H9 (cell line): ENCODE results near the gene KCNMB2. TPM values are rescaled to one million over a fixed set of nuclear protein-coding genes. Genes with fewer than 3 reads are reported as not detected.

ENCODE experiments used
- DNase-seq: peaks from one replicate; pipeline ENCODE4 v3.0.0-alpha.2; 2017
- H2AFZ ChIP-seq: one replicate; pipeline ENCODE4 v1.6.1; 2013; ENCODE audit warnings: mild to moderate bottlenecking, low read length, control low read depth, moderate library complexity
- H2AK5ac ChIP-seq: 2 replicates; pipeline ENCODE4 v1.6.1; 2013; ENCODE audit warnings: low read length, control low read depth, mixed read lengths; ENCODE audit not compliant: insufficient read length
- H2BK120ac ChIP-seq: one replicate; pipeline ENCODE4 v1.6.1; 2013; ENCODE audit warnings: low read depth, mild to moderate bottlenecking, low read length, control low read depth, inconsistent platforms; ENCODE audit not compliant: poor library complexity, severe bottlenecking
- H2BK12ac ChIP-seq: 2 replicates; pipeline ENCODE4 v1.6.1; 2013; ENCODE audit warnings: low read length, control low read depth, mixed read lengths, low read depth; ENCODE audit not compliant: insufficient read length
- H2BK15ac ChIP-seq: 2 replicates; pipeline ENCODE4 v1.6.1; 2013; ENCODE audit warnings: low read depth, low read length, control low read depth
- H2BK20ac ChIP-seq: one replicate; pipeline ENCODE4 v1.6.1; 2013; ENCODE audit warnings: low read depth, mild to moderate bottlenecking, low read length, control low read depth, inconsistent platforms; ENCODE audit not compliant: poor library complexity, severe bottlenecking
- H2BK5ac ChIP-seq: 2 replicates; pipeline ENCODE4 v1.6.1; 2013; ENCODE audit warnings: low read length, control low read depth, mixed read lengths; ENCODE audit not compliant: insufficient read length
- H3K14ac ChIP-seq: 2 replicates; pipeline ENCODE4 v1.6.1; 2013; ENCODE audit warnings: low read length, control low read depth; ENCODE audit not compliant: insufficient read depth
- H3K18ac ChIP-seq: 2 replicates; pipeline ENCODE4 v1.6.1; 2013; ENCODE audit warnings: low read depth, mild to moderate bottlenecking, mixed read lengths, low read length, control low read depth; ENCODE audit not compliant: insufficient read length
- H3K23ac ChIP-seq: 2 replicates; pipeline ENCODE4 v1.6.1; 2013; ENCODE audit warnings: low read length, control low read depth, mixed read lengths, low read depth; ENCODE audit not compliant: insufficient read length
- H3K23me2 ChIP-seq: 2 replicates; pipeline ENCODE4 v1.6.1; 2013; ENCODE audit warnings: low read depth, mild to moderate bottlenecking, mixed read lengths, low read length, control low read depth; ENCODE audit not compliant: insufficient read length, poor library complexity, severe bottlenecking
- H3K27ac ChIP-seq: 2 replicates; pipeline ENCODE4 v1.5.1; 2013; ENCODE audit warnings: low read length, control low read depth, mixed read lengths, low read depth; ENCODE audit not compliant: insufficient read length
- H3K27me3 ChIP-seq: 2 replicates; pipeline ENCODE4 v1.6.1; 2013; ENCODE audit warnings: low read length, control low read depth, inconsistent platforms; ENCODE audit not compliant: insufficient read depth
- H3K4ac ChIP-seq: 2 replicates; pipeline ENCODE4 v1.6.1; 2013; ENCODE audit warnings: low read depth, mild to moderate bottlenecking, control low read depth, inconsistent platforms, low read length, moderate library complexity
- H3K4me1 ChIP-seq: 2 replicates; pipeline ENCODE4 v1.6.1; 2013; ENCODE audit warnings: low read length, control low read depth, inconsistent platforms; ENCODE audit not compliant: insufficient read depth
- H3K4me2 ChIP-seq: 2 replicates; pipeline ENCODE4 v1.6.1; 2013; ENCODE audit warnings: low read length, control low read depth, mixed read lengths; ENCODE audit not compliant: insufficient read length, insufficient read depth
- H3K56ac ChIP-seq: 2 replicates; pipeline ENCODE4 v1.6.1; 2013; ENCODE audit warnings: low read depth, mild to moderate bottlenecking, mixed read lengths, low read length, control low read depth; ENCODE audit not compliant: insufficient read length
- H3K79me1 ChIP-seq: 2 replicates; pipeline ENCODE4 v1.6.1; 2013; ENCODE audit warnings: low read depth, mild to moderate bottlenecking, moderate library complexity, low read length, control low read depth, inconsistent platforms; ENCODE audit not compliant: insufficient read depth, poor library complexity, severe bottlenecking
- H3K79me2 ChIP-seq: 2 replicates; pipeline ENCODE4 v1.6.1; 2013; ENCODE audit warnings: low read length, control low read depth, inconsistent platforms; ENCODE audit not compliant: insufficient read depth
- H3K9ac ChIP-seq: 2 replicates; pipeline ENCODE4 v1.6.1; 2013; ENCODE audit warnings: low read length, control low read depth, mixed read lengths; ENCODE audit not compliant: insufficient read length; ENCODE audit errors: extremely low read depth
- H3K9me3 ChIP-seq: one replicate; pipeline ENCODE4 v1.6.1; 2013; ENCODE audit warnings: low read depth, low read length, inconsistent platforms; ENCODE audit not compliant: control insufficient read depth
- H3T11ph ChIP-seq: one replicate; pipeline ENCODE4 v1.6.1; 2013; ENCODE audit warnings: mild to moderate bottlenecking, low read length, control low read depth, inconsistent platforms
- H4K20me1 ChIP-seq: one replicate; pipeline ENCODE4 v1.6.1; 2013; ENCODE audit not compliant: control insufficient read depth, insufficient read length, insufficient read depth
- H4K5ac ChIP-seq: 2 replicates; pipeline ENCODE4 v1.6.1; 2013; ENCODE audit warnings: low read depth, mild to moderate bottlenecking, mixed read lengths, low read length, control low read depth; ENCODE audit not compliant: insufficient read length
- H4K8ac ChIP-seq: replicated peaks from 2 replicates; pipeline ENCODE4 v1.6.1; 2013; ENCODE audit warnings: low read length, control low read depth, mixed read lengths, low read depth; ENCODE audit not compliant: insufficient read length
- H4K91ac ChIP-seq: 2 replicates; pipeline ENCODE4 v1.6.1; 2013; ENCODE audit warnings: low read depth, mild to moderate bottlenecking, moderate library complexity, mixed read lengths, low read length, control low read depth; ENCODE audit not compliant: insufficient read length
- H3K27ac Mint-ChIP-seq, 3 experiments: 2 replicates in 2 of 3; 3 replicates in 1 of 3; pipeline ENCODE4 v1.8.0; 2020 to 2021; ENCODE audit warnings: mixed read lengths in 3 of 3, mild to moderate bottlenecking in 1 of 3, moderate library complexity in 1 of 3
- H3K27me3 Mint-ChIP-seq: 2 replicates; pipeline ENCODE4 v1.8.0; 2021; ENCODE audit warnings: low read depth, mild to moderate bottlenecking, moderate library complexity, mixed read lengths
- H3K36me3 Mint-ChIP-seq, 3 experiments: 2 replicates in 2 of 3; 3 replicates in 1 of 3; pipeline ENCODE4 v1.8.0; 2020 to 2021; ENCODE audit warnings: low read depth in 3 of 3, mixed read lengths in 3 of 3; ENCODE audit not compliant: insufficient read depth in 1 of 3
- H3K4me1 Mint-ChIP-seq, 2 experiments: 2 replicates each; pipeline ENCODE4 v1.8.0; 2020; ENCODE audit warnings: mixed read lengths in 2 of 2
- H3K4me3 Mint-ChIP-seq, 2 experiments: 2 replicates in 1 of 2; 3 replicates in 1 of 2; pipeline ENCODE4 v1.8.0; 2020 to 2021; ENCODE audit warnings: mild to moderate bottlenecking in 2 of 2, mixed read lengths in 2 of 2, moderate library complexity in 1 of 2
- H3K9me3 Mint-ChIP-seq, 2 experiments: 2 replicates in 1 of 2; 3 replicates in 1 of 2; pipeline ENCODE4 v1.8.0; 2020; ENCODE audit warnings: mild to moderate bottlenecking in 2 of 2, mixed read lengths in 2 of 2, moderate library complexity in 1 of 2
- CTCF ChIP-seq: fragments of 200-600 bp; sonication (generic); conservative IDR thresholded peaks from 3 replicates; pipeline ENCODE4 v1.8.0; 2021; ENCODE audit warnings: antibody characterized with exemption, mild to moderate bottlenecking
- WGBS: extraction: QIAGEN DNeasy Blood & Tissue Kit; methylation state at CpG from one replicate; pipeline ENCODE4 v1.1.7; 2013; ENCODE audit warnings: missing lambda C conversion rate, low lambda C conversion rate, mixed read lengths; ENCODE audit not compliant: insufficient read length; ENCODE audit errors: extremely low coverage; 5-methylcytosine and 5-hydroxymethylcytosine counted together
- total RNA-seq: library from RNA; stranded (reverse); gene quantifications from 2 replicates; pipeline ENCODE4 v1.2.1, GENCODE V29; 2021

KCNMB2 gene
- total RNA-seq, 1 experiment from 2014 or later, result not detected

- no peak overlapping the region for H4K5ac ChIP-seq
- H3T11ph ChIP-seq, result no peak overlapping the region
- H3K23me2 ChIP-seq, result no peaks in the 10 kb centered on the region
- H3K23ac ChIP-seq, result no peak overlapping the region
- H2BK15ac ChIP-seq, result no peak overlapping the region
- no peak overlapping the region for H3K4me2 ChIP-seq
- H4K20me1 ChIP-seq, result no peaks in the 10 kb centered on the region
- Mint-ChIP-seq H3K4me3 (no peak overlapping the region), H3K4me1 (no peaks in the 10 kb centered on the region), H3K27ac (no peak overlapping the region), H3K9me3 (no peaks in the 10 kb centered on the region), H3K27me3 (no peaks in the 10 kb centered on the region), H3K36me3 (no peaks in the 10 kb centered on the region)
- TF ChIP-seq CTCF, result no peak
- no peak overlapping the region for H3K9ac ChIP-seq
- WGBS, result no CpG with 5 or more reads among the region's 4 CpGs
- DNase-seq, result no peak
- H3K27me3 ChIP-seq, result no peaks in the 10 kb centered on the region
- no peak overlapping the region for H3K56ac ChIP-seq
- no peaks in the 10 kb centered on the region for H3K9me3 ChIP-seq
- no peak overlapping the region for H3K14ac ChIP-seq
- H2BK5ac ChIP-seq, result no peak overlapping the region
- H2AK5ac ChIP-seq, result no peak overlapping the region
- no peaks in the 10 kb centered on the region for H3K4me1 ChIP-seq
- no peak overlapping the region for H4K8ac ChIP-seq
- H3K79me2 ChIP-seq, result no peaks in the 10 kb centered on the region
- H2BK20ac ChIP-seq, result no peak overlapping the region
- H3K79me1 ChIP-seq, result no peaks in the 10 kb centered on the region
- no peak overlapping the region for H2BK120ac ChIP-seq
- no peak overlapping the region for H3K4ac ChIP-seq
- no peak overlapping the region for H2BK12ac ChIP-seq
- no peak overlapping the region for H3K27ac ChIP-seq
- H4K91ac ChIP-seq, result no peak overlapping the region
- no peak overlapping the region for H3K18ac ChIP-seq
- H2AFZ ChIP-seq, result no peak overlapping the region
Observed at GRCh38 chr3:178761024-178761423, 224.8 kb downstream of the KCNMB2 start.
